Caco-2 (cell line): ENCODE measurements around the gene PIPOX. TPM values are rescaled to one million over a fixed set of nuclear protein-coding genes. Genes with fewer than 3 reads are reported as not detected.

Experiments
- BruUV-seq: library from RNA; stranded (reverse); fragments of 400-500 nt; replicated peaks from 2 replicates; lab custom pipeline; 2021; lab: Mats Ljungman, UMichigan
- CTCF ChIA-PET: fragments of 300-600 bp; sonication (Branson Sonifier 250); formaldehyde crosslinking; loops from one replicate; lab custom pipeline; 2022; ENCODE audit warnings: antibody characterized with exemption; lab: Charles Lee
- POLR2A ChIA-PET: fragments of 300-600 bp; sonication (Branson Sonifier 250); formaldehyde crosslinking; loops from one replicate; lab custom pipeline; 2022; ENCODE audit warnings: antibody characterized with exemption; lab: Charles Lee
- DNase-seq, 2 experiments: peaks; one replicate each; pipeline versions ENCODE4 v3.0.0 to v3.0.0-alpha.2; 2020 to 2022
- H3K27me3 ChIP-seq: replicated peaks from 2 replicates; pipeline ENCODE4 v1.6.0; 2011; ENCODE audit warnings: low read length; ENCODE audit not compliant: control insufficient read depth, insufficient read depth
- H3K36me3 ChIP-seq: 2 replicates; pipeline ENCODE4 v1.5.1; 2011; ENCODE audit warnings: low read length; ENCODE audit not compliant: control insufficient read depth, insufficient read depth
- H3K4me1 ChIP-seq: fragments of 250-450 bp; sonication (Bioruptor Pico); 2 replicates; pipeline ENCODE4 v1.5.1; 2020; ENCODE audit warnings: mild to moderate bottlenecking
- H3K4me3 ChIP-seq: 2 replicates; pipeline ENCODE4 v1.5.1; 2011; ENCODE audit warnings: low read depth, mild to moderate bottlenecking, control low read depth, low read length
- H3K9me3 ChIP-seq: fragments of 250-450 bp; sonication (Bioruptor Pico); 2 replicates; pipeline ENCODE4 v1.5.1; 2020; ENCODE audit warnings: mild to moderate bottlenecking, moderate library complexity
- H3K27ac Mint-ChIP-seq: one replicate; pipeline ENCODE4 v1.8.0; 2022; ENCODE audit warnings: mixed read lengths; ENCODE audit not compliant: unreplicated experiment
- H3K27me3 Mint-ChIP-seq: one replicate; pipeline ENCODE4 v1.8.0; 2022; ENCODE audit warnings: mixed read lengths; ENCODE audit not compliant: insufficient read depth, unreplicated experiment
- H3K36me3 Mint-ChIP-seq: one replicate; pipeline ENCODE4 v1.8.0; 2022; ENCODE audit warnings: mild to moderate bottlenecking, mixed read lengths; ENCODE audit not compliant: insufficient read depth, unreplicated experiment
- H3K4me1 Mint-ChIP-seq: one replicate; pipeline ENCODE4 v1.8.0; 2022; ENCODE audit warnings: low read depth, mixed read lengths; ENCODE audit not compliant: unreplicated experiment
- H3K4me3 Mint-ChIP-seq: one replicate; pipeline ENCODE4 v1.8.0; 2022; ENCODE audit warnings: mild to moderate bottlenecking, moderate library complexity, mixed read lengths; ENCODE audit not compliant: unreplicated experiment
- H3K9me3 Mint-ChIP-seq: one replicate; pipeline ENCODE4 v1.8.0; 2022; ENCODE audit warnings: mixed read lengths; ENCODE audit not compliant: unreplicated experiment
- CTCF ChIP-seq, 2 experiments: fragments of 200-600 bp in 1 of 2; IDR thresholded peaks; 1 replicate in 1 of 2; 2 replicates in 1 of 2; pipeline versions ENCODE4 v1.5.1 to v1.8.0; 2011 to 2022; ENCODE audit warnings: antibody characterized with exemption in 1 of 2, control low read depth in 1 of 2, inconsistent platforms in 1 of 2, low read depth in 1 of 2, low read length in 1 of 2, mild to moderate bottlenecking in 1 of 2, moderate library complexity in 1 of 2; ENCODE audit not compliant: insufficient read depth in 1 of 2, severe bottlenecking in 1 of 2, unreplicated experiment in 1 of 2
- intact Hi-C: fragments of 100-400 bp; cut with micrococcal nuclease; formaldehyde crosslinking; loops from one replicate; pipeline ENCODE4 v1.10.0; 2022; ENCODE audit not compliant: unreplicated experiment
- total RNA-seq: library from RNA; stranded (reverse); gene quantifications from 2 replicates; pipeline ENCODE4 v1.2.3, GENCODE V29; 2022

PIPOX gene
- total RNA-seq, 1 experiment from 2014 or later = 2.2 TPM

GRCh38 chr17:29037739-29038084, 5.2 kb upstream of the PIPOX start:
- H3K36me3 Mint-ChIP-seq = no peaks in the 10 kb centered on the region
- H3K27me3 Mint-ChIP-seq = peaks cover 8% of the 10 kb centered on the region
- Histone ChIP-seq H3K9me3 (peaks cover 8% of the 10 kb centered on the region; the same call in 1 of the 2 replicates), H3K4me3 (no peak overlapping the region), H3K4me1 (no peaks in the 10 kb centered on the region), H3K27me3 (no peaks in the 10 kb centered on the region; the same call in 1 of the 2 replicates), H3K36me3 (no peaks in the 10 kb centered on the region)
- intact Hi-C loops = loop anchor here (5.0 kb wide), 1 partner anchor 75 kb away; no protein-coding TSS in a partner anchor
- POLR2A ChIA-PET = no interaction called here
- no TSS peak for BruUV-seq
- TF ChIP-seq CTCF (IDR thresholded peaks at IDR 0.05; ENCODE audit: insufficient read depth in 1 of 2, low read depth in 1 of 2, low read length in 1 of 2, severe bottlenecking in 1 of 2, unreplicated experiment in 1 of 2) = no peak
- H3K27ac Mint-ChIP-seq = no peak overlapping the region
- DNase-seq = no peak
- peaks cover 17% of the 10 kb centered on the region for H3K9me3 Mint-ChIP-seq
- H3K4me3 Mint-ChIP-seq = no peak overlapping the region
- peaks cover 3% of the 10 kb centered on the region for H3K4me1 Mint-ChIP-seq
- CTCF ChIA-PET = no interaction called here

GRCh38 chr17:29038085-29038795, 4.7 kb upstream of the PIPOX start:
- BruUV-seq = no TSS peak
- Mint-ChIP-seq H3K36me3 (no peaks in the 10 kb centered on the region), H3K4me3 (no peak overlapping the region), H3K27ac (no peak overlapping the region), H3K27me3 (peaks cover 8% of the 10 kb centered on the region), H3K9me3 (peaks cover 17% of the 10 kb centered on the region), H3K4me1 (peaks cover 7% of the 10 kb centered on the region)
- peaks cover 8% of the 10 kb centered on the region; the same call in 1 of the 2 replicates for H3K9me3 ChIP-seq
- H3K36me3 ChIP-seq = no peaks in the 10 kb centered on the region
- no peaks in the 10 kb centered on the region for H3K4me1 ChIP-seq
- CTCF ChIA-PET = interaction anchor here (0.9 kb wide), 1 partner anchor 72 kb away, joined by 3 read pairs; no protein-coding TSS in a partner anchor
- POLR2A ChIA-PET = no interaction called here
- intact Hi-C loops = loop anchor here (5.0 kb wide), 1 partner anchor 74 kb away; no protein-coding TSS in a partner anchor
- TF ChIP-seq CTCF (IDR thresholded peaks at IDR 0.05; ENCODE audit: insufficient read depth in 1 of 2, low read depth in 1 of 2, low read length in 1 of 2, severe bottlenecking in 1 of 2, unreplicated experiment in 1 of 2) = no peak
- H3K27me3 ChIP-seq = no peaks in the 10 kb centered on the region; the same call in 1 of the 2 replicates
- DNase-seq = no peak
- no peak overlapping the region for H3K4me3 ChIP-seq

- H3K4me3 ChIP-seq = no peak overlapping the region
- H3K4me1 Mint-ChIP-seq = peaks cover 7% of the 10 kb centered on the region
- no peaks in the 10 kb centered on the region for H3K4me1 ChIP-seq
- no peaks in the 10 kb centered on the region; the same call in 1 of the 2 replicates for H3K27me3 ChIP-seq
- H3K36me3 ChIP-seq = no peaks in the 10 kb centered on the region
- no TSS peak for BruUV-seq
- no peak for TF ChIP-seq CTCF (IDR thresholded peaks at IDR 0.05; ENCODE audit: insufficient read depth in 1 of 2, low read depth in 1 of 2, low read length in 1 of 2, severe bottlenecking in 1 of 2, unreplicated experiment in 1 of 2)
- DNase-seq = no peak
- H3K27ac Mint-ChIP-seq = no peak overlapping the region
- CTCF ChIA-PET = interaction anchor here (0.6 kb wide), 1 partner anchor 47 kb away, joined by 3 read pairs; no protein-coding TSS in a partner anchor
- POLR2A ChIA-PET = interaction anchor here (0.7 kb wide), 1 partner anchor 39 kb away, joined by 5 read pairs; no protein-coding TSS in a partner anchor
- no peak overlapping the region for H3K4me3 Mint-ChIP-seq
- H3K27me3 Mint-ChIP-seq = peaks cover 4% of the 10 kb centered on the region
- H3K9me3 Mint-ChIP-seq = peaks cover 6% of the 10 kb centered on the region
- no peaks in the 10 kb centered on the region for H3K36me3 Mint-ChIP-seq
- intact Hi-C loops = loop anchor here (5.0 kb wide), 2 partner anchors 33 to 72 kb away; partner anchors contain the start of gene SEZ6
- no peaks in the 10 kb centered on the region for H3K9me3 ChIP-seq
Measured at GRCh38 chr17:29039764-29040598, 3.0 kb upstream of the PIPOX start.
